HT-29 (cell line): ENCODE results near the gene NCF2. TPM values are rescaled to one million over a fixed set of nuclear protein-coding genes. Genes with fewer than 3 reads are reported as not detected.

Experiments
- total RNA-seq: library from RNA; depleted of rRNA; stranded (reverse); fragments of >200 nt; shearing (Covaris generic); gene quantifications from 2 replicates; pipeline ENCODE4 v1.2.3, GENCODE V29; 2014; rRNA removed

NCF2 gene
- total RNA-seq, 1 experiment from 2014 or later, result 1.6 TPM

Other genes starting within 250 kb of the NCF2 start
- gene NMNAT2, start 172.1 kb downstream of the NCF2 start, total RNA-seq, result 0.23 TPM in 1 of 2 replicates, not detected in the other
- 18.3 and 20.7 TPM in 2 replicates for gene SMG7, start 118.0 kb downstream of the NCF2 start, total RNA-seq
- gene ARPC5, start 45.3 kb upstream of the NCF2 start, total RNA-seq, result 110 and 113 TPM in 2 replicates
- gene APOBEC4, start 62.9 kb upstream of the NCF2 start, total RNA-seq, result not detected in 2 replicates
- 0.03 and 0.18 TPM in 2 replicates for gene RGL1, start 214.7 kb upstream of the NCF2 start, total RNA-seq